Ishikawa (cell line): ENCODE results near the gene KANK3.

Experiments
- EGR1 ChIP-seq: IDR thresholded peaks from 2 replicates; pipeline ENCODE4 v1.6.1; 2012
- EP300 ChIP-seq: IDR thresholded peaks from 2 replicates; pipeline ENCODE4 v1.6.1; 2012; ENCODE audit warnings: borderline replicate concordance
- FOXM1 ChIP-seq: IDR thresholded peaks from 2 replicates; pipeline ENCODE4 v1.6.1; 2012; ENCODE audit warnings: low read depth, borderline replicate concordance
- RAD21 ChIP-seq: IDR thresholded peaks from 2 replicates; pipeline ENCODE4 v1.6.1; 2012; ENCODE audit warnings: low read depth
- REST ChIP-seq: IDR thresholded peaks from 2 replicates; pipeline ENCODE4 v1.6.1; 2012; ENCODE audit warnings: low read depth, mild to moderate bottlenecking
- TCF12 ChIP-seq: IDR thresholded peaks from 2 replicates; pipeline ENCODE4 v1.6.1; 2012; ENCODE audit warnings: low read depth

GRCh38 chr19:8386990-8387389, 43.9 kb upstream of the KANK3 start:
- TF ChIP-seq EGR1 (no peak), FOXM1 (no peak), REST (no peak), TCF12 (no peak), RAD21 (no peak), EP300 (no peak)
